HepG2 (cell line): ENCODE results near the gene ERF. TPM values are rescaled to one million over a fixed set of nuclear protein-coding genes. Genes with fewer than 3 reads are reported as not detected.

Experiments used
- PPARG ChIP-seq: conservative IDR thresholded peaks from 2 replicates; pipeline ENCODE4 v1.6.1; 2016; ENCODE audit warnings: missing biosample characterization, missing genetic modification reagents
- SP140L ChIP-seq: sonication (generic); formaldehyde crosslinking; IDR thresholded peaks from 2 replicates; pipeline ENCODE4 v1.4.0; 2020; ENCODE audit warnings: missing genetic modification reagents, borderline replicate concordance
- ZNF20 ChIP-seq: sonication (generic); formaldehyde crosslinking; IDR thresholded peaks from 2 replicates; pipeline ENCODE4 v1.4.0; 2020; ENCODE audit warnings: mild to moderate bottlenecking, moderate library complexity, missing genetic modification reagents
- ZNF670 ChIP-seq: sonication (generic); formaldehyde crosslinking; IDR thresholded peaks from 2 replicates; pipeline ENCODE4 v1.8.0; 2022; ENCODE audit warnings: mild to moderate bottlenecking, missing genetic modification reagents, borderline replicate concordance
- ZNF761 ChIP-seq: sonication (generic); formaldehyde crosslinking; conservative IDR thresholded peaks from 2 replicates; pipeline ENCODE4 v1.4.0; 2020; ENCODE audit warnings: mild to moderate bottlenecking, missing genetic modification reagents
- polyA plus RNA-seq, 8 experiments: library from polyadenylated mRNA; depleted of rRNA in 3 of 8; stranded (reverse) in 7 of 8; unstranded in 1 of 8; fragments of >200 nt; fragmentation: Illumina TruSeq in 4 of 8; extraction: Trizol in 4 of 8; gene quantifications; 2 replicates each; pipeline versions ENCODE4 v1.2.1 to v1.2.3, GENCODE V29; 2011 to 2016; ENCODE audit warnings: low read depth in 4 of 8, missing spikeins in 1 of 8, mixed read lengths in 1 of 8; ENCODE audit not compliant: insufficient read depth in 1 of 8
- total RNA-seq, 5 experiments: library from RNA; depleted of rRNA; stranded (reverse); fragments of >200 nt; fragmentation: Illumina TruSeq; extraction: Trizol; gene quantifications; 2 replicates each; pipeline ENCODE4 v1.2.3, GENCODE V29; 2016; ENCODE audit warnings: low read depth in 1 of 5
- TF ChIP-seq, protein P1 (sequence below): sonication (generic); formaldehyde crosslinking; IDR thresholded peaks from 2 replicates; pipeline ENCODE4 v1.4.0; 2020; ENCODE audit warnings: mild to moderate bottlenecking, missing genetic modification reagents

The ERF gene
- total and polyA plus RNA-seq, 2 of the 13 experiments (the other 11 are each of a cell fraction or from before 2014, with no cell fraction given): 67.1 to 69.9 TPM

DNA sequence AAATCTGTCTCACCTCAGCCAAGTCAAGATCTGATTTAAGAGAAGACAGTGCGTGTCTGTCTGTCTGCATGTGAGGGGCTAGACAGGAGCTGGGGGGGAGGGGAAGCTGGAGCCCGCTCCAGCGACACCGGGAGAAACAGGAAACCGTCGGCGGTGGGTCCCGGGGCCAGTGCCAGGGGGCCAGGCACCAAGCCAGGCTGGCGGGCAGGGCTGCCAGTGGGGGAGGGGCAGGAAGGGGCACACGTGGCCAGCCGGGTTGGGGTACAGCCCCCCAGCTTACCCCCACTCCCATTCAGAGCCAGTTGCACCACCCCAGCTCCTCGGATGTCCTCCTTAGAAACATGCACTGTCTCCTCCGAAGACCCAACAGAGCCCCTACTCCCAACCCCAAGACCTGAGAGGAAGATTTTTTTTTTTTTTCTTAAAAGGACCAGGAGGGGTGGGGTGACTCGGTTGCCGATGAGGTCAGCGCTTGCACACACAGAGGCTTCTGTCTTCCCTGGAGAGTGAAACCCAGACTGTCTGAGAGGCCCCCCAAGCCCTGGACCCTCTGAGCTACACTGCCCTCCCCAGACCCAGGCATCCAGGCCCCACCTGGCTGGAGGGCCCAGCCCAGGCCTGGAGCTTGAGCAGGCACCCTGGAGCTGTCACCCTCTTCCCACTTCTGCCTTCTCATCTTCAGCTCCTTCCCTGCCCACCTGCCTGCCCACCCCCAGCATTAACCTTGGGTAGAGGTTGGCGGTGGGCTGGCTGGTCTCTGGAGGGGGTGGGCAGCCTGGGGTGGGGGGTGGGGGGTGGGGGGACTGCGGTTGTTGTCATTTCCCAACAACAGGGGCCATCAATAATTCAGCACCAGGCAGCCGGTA is 4.0 kb downstream of the ERF start (continued):
- no peak for TF ChIP-seq ZNF670 (CRISPR knock-in tag)
- TF ChIP-seq ZNF20 (CRISPR knock-in tag): no peak
- TF ChIP-seq, protein P1, sequence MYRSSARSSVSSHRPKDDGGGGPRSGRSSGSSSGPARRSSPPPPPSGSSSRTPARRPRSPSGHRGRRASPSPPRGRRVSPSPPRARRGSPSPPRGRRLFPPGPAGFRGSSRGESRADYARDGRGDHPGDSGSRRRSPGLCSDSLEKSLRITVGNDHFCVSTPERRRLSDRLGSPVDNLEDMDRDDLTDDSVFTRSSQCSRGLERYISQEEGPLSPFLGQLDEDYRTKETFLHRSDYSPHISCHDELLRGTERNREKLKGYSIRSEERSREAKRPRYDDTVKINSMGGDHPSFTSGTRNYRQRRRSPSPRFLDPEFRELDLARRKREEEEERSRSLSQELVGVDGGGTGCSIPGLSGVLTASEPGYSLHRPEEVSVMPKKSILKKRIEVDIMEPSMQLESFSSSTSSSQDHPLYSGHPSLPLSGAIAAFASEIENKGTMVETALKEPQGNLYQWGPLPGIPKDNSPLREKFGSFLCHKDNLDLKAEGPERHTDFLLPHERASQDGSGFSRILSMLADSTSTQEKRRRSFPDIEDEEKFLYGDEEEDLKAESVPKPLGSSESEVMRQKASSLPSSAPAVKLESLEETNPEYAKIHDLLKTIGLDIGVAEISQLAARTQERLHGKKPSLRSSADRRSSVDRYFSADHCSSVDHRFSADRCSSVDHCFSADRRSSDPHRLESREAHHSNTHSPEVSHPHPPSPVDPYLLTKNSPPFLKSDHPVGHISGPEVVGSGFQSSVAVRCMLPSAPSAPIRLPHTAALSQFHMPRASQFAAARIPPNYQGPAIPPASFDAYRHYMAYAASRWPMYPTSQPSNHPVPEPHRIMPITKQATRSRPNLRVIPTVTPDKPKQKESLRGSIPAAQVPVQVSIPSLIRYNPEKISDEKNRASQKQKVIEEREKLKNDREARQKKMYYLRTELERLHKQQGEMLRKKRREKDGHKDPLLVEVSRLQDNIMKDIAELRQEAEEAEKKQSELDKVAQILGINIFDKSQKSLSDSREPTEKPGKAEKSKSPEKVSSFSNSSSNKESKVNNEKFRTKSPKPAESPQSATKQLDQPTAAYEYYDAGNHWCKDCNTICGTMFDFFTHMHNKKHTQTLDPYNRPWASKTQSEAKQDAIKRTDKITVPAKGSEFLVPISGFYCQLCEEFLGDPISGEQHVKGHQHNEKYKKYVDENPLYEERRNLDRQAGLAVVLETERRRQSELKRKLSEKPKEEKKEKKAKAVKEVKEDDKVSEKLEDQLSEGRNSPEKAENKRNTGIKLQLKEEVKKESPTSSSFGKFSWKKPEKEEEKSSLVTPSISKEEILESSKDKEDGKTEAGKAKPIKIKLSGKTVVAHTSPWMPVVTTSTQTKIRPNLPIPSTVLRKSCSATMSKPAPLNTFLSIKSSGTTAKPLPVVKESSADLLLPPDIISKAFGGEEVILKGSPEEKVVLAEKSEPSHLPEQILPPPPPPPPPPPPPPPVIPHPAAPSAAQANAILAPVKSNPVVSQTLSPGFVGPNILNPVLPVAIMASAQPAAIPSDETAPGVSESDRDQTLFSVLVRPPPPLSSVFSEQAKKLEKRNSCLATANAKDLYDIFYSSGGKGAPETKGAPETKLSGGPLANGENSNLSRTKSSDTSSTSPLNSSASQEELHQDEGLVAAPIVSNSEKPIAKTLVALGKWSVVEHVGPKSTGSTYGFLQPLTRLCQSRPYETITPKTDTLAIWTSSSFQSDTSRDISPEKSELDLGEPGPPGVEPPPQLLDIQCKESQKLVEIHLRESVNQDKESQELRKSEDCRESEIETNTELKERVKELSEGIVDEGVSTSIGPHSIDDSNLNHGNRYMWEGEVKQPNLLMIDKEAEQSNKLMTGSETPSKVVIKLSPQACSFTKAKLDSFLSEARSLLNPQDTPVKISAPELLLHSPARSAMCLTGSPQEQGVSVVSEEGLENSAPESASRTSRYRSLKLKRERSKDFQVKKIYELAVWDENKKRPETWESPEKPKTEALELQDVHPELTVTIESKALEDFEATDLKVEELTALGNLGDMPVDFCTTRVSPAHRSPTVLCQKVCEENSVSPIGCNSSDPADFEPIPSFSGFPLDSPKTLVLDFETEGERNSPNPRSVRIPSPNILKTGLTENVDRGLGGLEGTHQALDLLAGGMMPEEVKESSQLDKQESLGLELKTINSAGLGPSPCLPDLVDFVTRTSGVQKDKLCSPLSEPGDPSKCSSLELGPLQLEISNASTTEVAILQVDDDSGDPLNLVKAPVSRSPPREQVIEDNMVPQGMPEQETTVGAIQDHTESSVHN (CRISPR knock-in tag): no peak
- no peak for TF ChIP-seq ZNF761 (CRISPR knock-in tag)
- no peak for TF ChIP-seq SP140L (CRISPR knock-in tag)
- TF ChIP-seq PPARG (CRISPR knock-in tag): no peak
